SK-N-MC (cell line): ENCODE results near the gene MYL6.

Experiments
- DNase-seq: peaks from one replicate; pipeline ENCODE4 v3.0.0-alpha.2; 2011; ENCODE audit warnings: low read depth, low spot score
- H3K27ac ChIP-seq: fragments of 200-600 bp; sonication (generic); 2 replicates; pipeline ENCODE4 v1.5.1; 2016; ENCODE audit warnings: mixed run types
- H3K36me3 ChIP-seq: fragments of 200-600 bp; sonication (generic); 2 replicates; pipeline ENCODE4 v1.6.1; 2017; ENCODE audit warnings: antibody characterized with exemption, low read length, mixed read lengths; ENCODE audit not compliant: insufficient read depth
- H3K4me3 ChIP-seq: fragments of 200-600 bp; sonication (generic); 2 replicates; pipeline ENCODE4 v1.5.1; 2016
- H3K9ac ChIP-seq: fragments of 200-600 bp; sonication (generic); 2 replicates; pipeline ENCODE4 v1.8.0; 2017; ENCODE audit warnings: mixed run types, mixed read lengths; ENCODE audit not compliant: insufficient read length
- H3K9me3 ChIP-seq: fragments of 200-600 bp; sonication (generic); 2 replicates; pipeline ENCODE4 v1.6.1; 2017; ENCODE audit warnings: low read depth, mild to moderate bottlenecking, antibody characterized with exemption, low read length, moderate library complexity, mixed read lengths
- EZH2 ChIP-seq: fragments of 200-600 bp; sonication (generic); IDR thresholded peaks from one replicate; pipeline ENCODE4 v1.6.1; 2017; ENCODE audit warnings: antibody characterized with exemption
- FOXP2 ChIP-seq: optimal IDR thresholded peaks from 2 replicates; pipeline ENCODE3; 2011; ENCODE audit warnings: mild to moderate bottlenecking, moderate library complexity; ENCODE audit not compliant: insufficient read depth; ENCODE audit errors: extremely low read length, control extremely low read depth
- POLR2AphosphoS5 ChIP-seq: IDR thresholded peaks from 2 replicates; pipeline ENCODE4 v1.6.1; 2012; ENCODE audit warnings: mild to moderate bottlenecking, low read depth, low read length, borderline replicate concordance

Gene MYL6

DNA sequence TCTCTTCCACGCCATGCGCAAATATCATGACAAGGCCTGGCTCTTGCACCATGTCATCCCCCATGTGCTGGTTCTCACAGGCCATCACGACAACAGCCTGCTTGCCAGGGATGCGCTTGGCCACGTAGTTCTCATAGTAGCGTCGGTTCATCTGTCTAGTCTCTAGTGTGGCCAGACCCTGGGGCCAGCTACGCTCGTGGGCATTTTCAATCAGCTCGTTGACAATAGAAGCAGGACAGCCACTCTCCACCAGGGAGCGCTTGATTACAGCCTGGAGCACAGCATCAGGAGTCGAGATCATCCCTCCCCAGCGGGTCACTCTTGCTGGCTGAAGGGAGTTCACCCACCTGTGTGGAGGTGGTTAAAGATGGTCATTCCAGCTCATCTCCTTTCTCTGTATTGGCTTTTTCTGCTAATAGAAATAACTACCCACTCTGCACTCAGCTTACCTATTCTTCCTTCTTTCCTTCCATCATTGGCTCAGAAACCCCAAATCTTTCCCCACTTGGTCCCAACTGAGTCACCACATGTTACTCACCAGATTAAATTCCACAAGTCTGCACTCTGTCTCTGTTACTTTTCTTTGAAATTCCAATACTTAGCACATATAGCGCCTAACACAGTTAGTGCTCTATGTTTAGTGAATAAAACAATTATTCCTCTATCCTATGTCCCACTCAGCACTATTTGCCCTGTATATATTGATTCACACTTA, 48.5 kb downstream of the MYL6 start:
- H3K9me3 ChIP-seq = no peaks in the 10 kb centered on the region
- peaks cover 45% of the 10 kb centered on the region for H3K36me3 ChIP-seq
- H3K9ac ChIP-seq = no peak overlapping the region
- DNase-seq = no peak
- TF ChIP-seq FOXP2 (no peak), POLR2AphosphoS5 (no peak), EZH2 (no peak)
- H3K27ac ChIP-seq = no peak overlapping the region
- H3K4me3 ChIP-seq = no peak overlapping the region

DNA sequence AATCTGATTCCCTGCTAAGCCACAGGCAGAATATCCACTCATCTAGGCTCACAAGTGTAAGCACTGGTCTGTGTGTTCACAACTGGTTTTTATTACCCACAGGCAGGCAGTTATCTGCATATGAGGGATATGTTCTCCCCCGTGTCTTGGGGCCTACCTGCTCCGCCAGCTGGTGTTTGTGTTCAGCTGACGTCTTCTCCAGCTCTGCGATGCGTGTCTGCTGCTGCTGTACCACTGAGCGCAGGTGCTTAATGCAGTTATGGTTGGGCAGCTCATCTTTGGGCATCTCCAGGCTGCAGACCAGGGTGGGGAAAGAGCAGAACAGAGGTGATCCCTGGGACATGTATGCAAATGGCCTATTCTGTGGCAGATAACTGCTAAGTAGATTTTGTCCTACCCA, 49.8 kb downstream of the MYL6 start:
- TF ChIP-seq FOXP2 (no peak), POLR2AphosphoS5 (no peak), EZH2 (no peak)

More for the DNA sequence above, 49.8 kb downstream of the MYL6 start:
- Histone ChIP-seq H3K9me3 (no peaks in the 10 kb centered on the region), H3K9ac (no peak overlapping the region), H3K27ac (no peak overlapping the region), H3K4me3 (no peak overlapping the region), H3K36me3 (peaks cover 58% of the 10 kb centered on the region)
- no peak for DNase-seq
